PC-9 (cell line): ENCODE data around the gene NUTF2. TPM values are rescaled to one million over a fixed set of nuclear protein-coding genes. Genes with fewer than 3 reads are reported as not detected.
A peak's percentile ranks its signal among the peaks of the same experiment; 100 is the strongest.
"Not testable (repeated sequence)": the region's sequence is repeated elsewhere in the genome, so short reads cannot be mapped to it uniquely, and the experiment has no call there.

ENCODE experiments used
- BruUV-seq: library from RNA; stranded (reverse); fragments of 400-500 nt; replicated peaks from 2 replicates; lab custom pipeline; 2021; lab: Mats Ljungman, UMichigan
- CTCF ChIA-PET: fragments of 300-600 bp; sonication (Branson Sonifier 250); formaldehyde crosslinking; loops from one replicate; lab custom pipeline; 2022; ENCODE audit warnings: antibody characterized with exemption; lab: Charles Lee
- POLR2A ChIA-PET: fragments of 300-600 bp; sonication (Branson Sonifier 250); formaldehyde crosslinking; loops from one replicate; lab custom pipeline; 2022; ENCODE audit warnings: antibody characterized with exemption; ENCODE audit not compliant: unreplicated experiment; lab: Charles Lee
- DNase-seq, 2 experiments: peaks; one replicate each; pipeline versions ENCODE4 v3.0.0 to v3.0.0-alpha.2; 2015 to 2022; ENCODE audit warnings: mixed read lengths in 1 of 2
- H2AFZ ChIP-seq: fragments of 200-600 bp; sonication (generic); 2 replicates; pipeline ENCODE4 v1.8.1; 2017; ENCODE audit warnings: antibody characterized with exemption
- H3F3A ChIP-seq: fragments of 200-600 bp; sonication (generic); 2 replicates; pipeline ENCODE4 v1.8.1; 2017; ENCODE audit warnings: antibody characterized with exemption, mild to moderate bottlenecking, low read depth; ENCODE audit not compliant: insufficient read depth
- H3K27ac ChIP-seq: fragments of 200-600 bp; sonication (generic); 2 replicates; pipeline ENCODE4 v1.6.1; 2016; ENCODE audit warnings: mixed run types
- H3K27me3 ChIP-seq: fragments of 200-600 bp; sonication (generic); 2 replicates; pipeline ENCODE4 v1.6.1; 2016; ENCODE audit warnings: low read depth, mixed run types; ENCODE audit not compliant: insufficient read depth
- H3K36me3 ChIP-seq: fragments of 200-600 bp; sonication (generic); 2 replicates; pipeline ENCODE4 v1.6.1; 2016; ENCODE audit warnings: low read depth, mixed run types
- H3K4me1 ChIP-seq: fragments of 200-600 bp; sonication (generic); replicated peaks from 2 replicates; pipeline ENCODE4 v1.6.1; 2016; ENCODE audit warnings: mixed run types; ENCODE audit not compliant: insufficient read depth
- H3K4me2 ChIP-seq: fragments of 200-600 bp; sonication (generic); 2 replicates; pipeline ENCODE4 v1.6.1; 2017; ENCODE audit warnings: mixed run types
- H3K4me3 ChIP-seq: fragments of 200-600 bp; sonication (generic); 2 replicates; pipeline ENCODE4 v1.6.1; 2016; ENCODE audit warnings: mixed run types
- H3K79me2 ChIP-seq: fragments of 200-600 bp; sonication (generic); 2 replicates; pipeline ENCODE4 v1.6.1; 2017; ENCODE audit warnings: low read depth, mixed run types
- H3K9me2 ChIP-seq: fragments of 200-600 bp; sonication (generic); 2 replicates; pipeline ENCODE4 v1.8.1; 2017; ENCODE audit warnings: mild to moderate bottlenecking; ENCODE audit not compliant: insufficient read depth
- H3K9me3 ChIP-seq: fragments of 200-600 bp; sonication (generic); 2 replicates; pipeline ENCODE4 v1.8.1; 2016; ENCODE audit warnings: low read depth; ENCODE audit not compliant: insufficient read depth
- H4K20me1 ChIP-seq: fragments of 200-600 bp; sonication (generic); 2 replicates; pipeline ENCODE4 v1.8.1; 2017; ENCODE audit not compliant: insufficient read depth
- EZH2 ChIP-seq: fragments of 200-600 bp; sonication (generic); IDR thresholded peaks from 2 replicates; pipeline ENCODE4 v1.8.0; 2017; ENCODE audit warnings: antibody characterized with exemption, low read depth
- intact Hi-C: fragments of 100-400 bp; cut with micrococcal nuclease; formaldehyde crosslinking; loops from one replicate; pipeline ENCODE4 v1.10.0; 2022; ENCODE audit not compliant: unreplicated experiment
- total RNA-seq: library from RNA; stranded (reverse); gene quantifications from 2 replicates; pipeline ENCODE4 v1.2.3, GENCODE V29; 2021
- TF ChIP-seq, protein P1 (sequence below): fragments of 200-600 bp; sonication (generic); conservative IDR thresholded peaks from 2 replicates; pipeline ENCODE4 v1.6.1; 2017; ENCODE audit warnings: mixed run types, antibody characterized with exemption, mild to moderate bottlenecking, moderate library complexity

Gene NUTF2
- total RNA-seq, 1 experiment from 2014 or later, result 147 TPM

GRCh38 chr16:67860589-67861398 lies 14.1 kb downstream of the NUTF2 start:
- no TSS peak for BruUV-seq
- intact Hi-C loops, result loop anchor here (2.0 kb wide), 1 partner anchor 14 kb away; the partner anchor contains the start of genes CENPT and NUTF2
- POLR2A ChIA-PET, result interaction anchor here (0.6 to 0.7 kb wide), 3 partner anchors 16 to 201 kb away, joined by 3 to 4 read pairs (median 3); partner anchors contain the start of genes ACD and RANBP10
- no peak overlapping the region for H2AFZ ChIP-seq
- CTCF ChIA-PET, result no interaction called here
- peaks cover 46% of the 10 kb centered on the region for H3F3A ChIP-seq
- peaks cover 91% of the 10 kb centered on the region for H4K20me1 ChIP-seq
- H3K27ac ChIP-seq, result peak overlapping the region; percentile 36
- no peak for TF ChIP-seq EZH2
- TF ChIP-seq, protein P1, sequence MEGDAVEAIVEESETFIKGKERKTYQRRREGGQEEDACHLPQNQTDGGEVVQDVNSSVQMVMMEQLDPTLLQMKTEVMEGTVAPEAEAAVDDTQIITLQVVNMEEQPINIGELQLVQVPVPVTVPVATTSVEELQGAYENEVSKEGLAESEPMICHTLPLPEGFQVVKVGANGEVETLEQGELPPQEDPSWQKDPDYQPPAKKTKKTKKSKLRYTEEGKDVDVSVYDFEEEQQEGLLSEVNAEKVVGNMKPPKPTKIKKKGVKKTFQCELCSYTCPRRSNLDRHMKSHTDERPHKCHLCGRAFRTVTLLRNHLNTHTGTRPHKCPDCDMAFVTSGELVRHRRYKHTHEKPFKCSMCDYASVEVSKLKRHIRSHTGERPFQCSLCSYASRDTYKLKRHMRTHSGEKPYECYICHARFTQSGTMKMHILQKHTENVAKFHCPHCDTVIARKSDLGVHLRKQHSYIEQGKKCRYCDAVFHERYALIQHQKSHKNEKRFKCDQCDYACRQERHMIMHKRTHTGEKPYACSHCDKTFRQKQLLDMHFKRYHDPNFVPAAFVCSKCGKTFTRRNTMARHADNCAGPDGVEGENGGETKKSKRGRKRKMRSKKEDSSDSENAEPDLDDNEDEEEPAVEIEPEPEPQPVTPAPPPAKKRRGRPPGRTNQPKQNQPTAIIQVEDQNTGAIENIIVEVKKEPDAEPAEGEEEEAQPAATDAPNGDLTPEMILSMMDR, result no peak
- H3K4me2 ChIP-seq, result peak overlapping the region; percentile 50
- no peak overlapping the region for H3K4me3 ChIP-seq
- peaks cover 49% of the 10 kb centered on the region for H3K4me1 ChIP-seq
- H3K27me3 ChIP-seq, result no peaks in the 10 kb centered on the region
- H3K9me2 ChIP-seq, result no peaks in the 10 kb centered on the region
- DNase-seq, result peak in 1 of 2 experiments; percentile 79
- H3K9me3 ChIP-seq, result no peaks in the 10 kb centered on the region
- H3K36me3 ChIP-seq, result peaks cover 23% of the 10 kb centered on the region
- H3K79me2 ChIP-seq, result peaks cover 81% of the 10 kb centered on the region

- Histone ChIP-seq H3K4me2 (no peak overlapping the region), H3K9me3 (no peaks in the 10 kb centered on the region), H3K4me3 (no peak overlapping the region), H3K36me3 (peaks cover 23% of the 10 kb centered on the region), H2AFZ (no peak overlapping the region), H4K20me1 (peaks cover 89% of the 10 kb centered on the region), H3F3A (peaks cover 36% of the 10 kb centered on the region), H3K4me1 (peaks cover 38% of the 10 kb centered on the region), H3K27me3 (no peaks in the 10 kb centered on the region), H3K27ac (no peak overlapping the region), H3K79me2 (peaks cover 70% of the 10 kb centered on the region), H3K9me2 (no peaks in the 10 kb centered on the region)
- ChIA-PET POLR2A (no interaction called here), CTCF (no interaction called here)
- TF ChIP-seq EZH2, result no peak
- TF ChIP-seq, protein P1, result no peak
- no peak for DNase-seq
- intact Hi-C loops, result loop anchor here (2.0 kb wide), 1 partner anchor 15 kb away; the partner anchor contains the start of genes CENPT and NUTF2
- BruUV-seq, result no TSS peak
Observed at GRCh38 chr16:67861877-67862276, 15.1 kb downstream of the NUTF2 start.

DNA sequence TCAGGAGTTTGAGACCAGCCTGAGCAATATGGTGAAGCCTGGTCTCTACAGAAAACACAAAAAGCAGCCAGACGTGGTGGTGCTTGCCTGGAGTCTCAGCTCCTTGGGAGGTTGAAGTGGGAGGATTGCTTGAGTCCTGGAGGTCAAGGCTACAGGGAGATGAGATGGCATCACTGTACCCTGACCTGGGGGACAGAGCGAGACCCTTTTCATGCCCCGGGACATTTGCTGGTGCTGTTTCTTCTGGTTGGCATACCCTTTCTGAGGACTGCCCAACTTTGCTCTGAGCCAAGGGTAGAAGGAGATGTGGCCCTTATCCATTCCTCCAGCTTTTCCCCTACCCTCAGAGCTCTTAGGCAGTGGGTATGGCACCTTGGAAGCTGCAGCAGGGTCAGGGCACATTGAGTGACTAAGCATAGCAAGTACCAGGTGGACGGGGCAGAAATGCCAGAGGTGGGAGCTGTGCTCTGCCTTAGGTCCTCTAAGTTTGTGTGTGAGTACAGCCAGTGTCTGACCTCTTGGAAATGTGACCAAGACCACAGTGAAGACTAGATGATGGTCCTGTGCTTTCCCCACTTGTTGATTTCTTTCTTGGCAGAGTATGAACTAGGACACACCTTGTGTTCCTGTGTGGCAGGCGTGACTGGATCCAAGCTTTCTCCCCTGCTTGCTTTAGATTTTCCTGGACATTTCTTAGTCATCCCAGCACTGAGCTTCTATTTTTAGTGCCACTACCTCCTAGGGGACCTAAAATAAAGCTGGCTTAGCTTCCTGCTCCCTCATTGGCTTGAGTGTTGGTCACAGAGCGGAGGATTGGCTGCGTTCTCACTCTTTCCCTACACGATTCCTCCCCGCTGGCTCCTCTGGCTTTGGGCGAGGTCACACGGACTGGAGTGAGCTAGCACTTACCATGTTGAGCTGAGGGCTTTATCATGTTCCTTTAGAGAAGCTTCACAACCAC lies 16.2 kb downstream of the NUTF2 start:
- Histone ChIP-seq H3K4me2 (no peak overlapping the region), H3K36me3 (peaks cover 29% of the 10 kb centered on the region)

DNA sequence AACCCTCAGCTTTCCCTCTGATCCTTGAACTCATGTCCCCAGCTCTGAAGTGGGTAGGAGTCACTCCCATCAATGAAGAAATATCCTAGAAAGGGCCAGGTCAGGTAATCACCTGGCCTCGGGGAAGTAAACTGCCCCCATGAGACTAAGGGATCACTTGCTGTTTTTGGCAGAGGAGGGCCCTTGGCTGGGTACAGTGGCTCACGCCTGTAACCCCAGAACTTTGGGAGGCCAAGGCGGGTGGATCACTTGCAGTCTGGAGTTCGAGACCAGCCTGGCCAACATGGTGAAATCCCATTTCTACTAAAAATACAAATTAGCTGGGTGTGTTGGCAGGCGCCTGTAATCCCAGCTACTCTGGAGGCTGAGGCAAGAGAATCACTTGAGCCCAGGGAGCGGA lies 17.3 kb downstream of the NUTF2 start:
- H3K4me3 ChIP-seq, POLR2A ChIA-PET, H2AFZ ChIP-seq, intact Hi-C loops, DNase-seq, H3K27me3 ChIP-seq, BruUV-seq, H3K9me3 ChIP-seq, H3K9me2 ChIP-seq, H3K27ac ChIP-seq, H3K4me2 ChIP-seq: not testable (repeated sequence)
- peaks cover 18% of the 10 kb centered on the region for H3K4me1 ChIP-seq
- H3K36me3 ChIP-seq, result peaks cover 29% of the 10 kb centered on the region
- CTCF ChIA-PET, result interaction anchor here (0.5 to 0.6 kb wide), 2 partner anchors 80 to 514 kb away, joined by 4 to 5 read pairs; no protein-coding TSS in a partner anchor
- peaks cover 56% of the 10 kb centered on the region for H3K79me2 ChIP-seq
- peaks cover 79% of the 10 kb centered on the region for H4K20me1 ChIP-seq
- peaks cover 31% of the 10 kb centered on the region for H3F3A ChIP-seq

More for the DNA sequence above, 16.2 kb downstream of the NUTF2 start:
- ChIA-PET POLR2A (interaction anchor here (0.6 kb wide), 2 partner anchors 213 to 368 kb away, joined by 6 to 8 read pairs; no protein-coding TSS in a partner anchor), CTCF (interaction anchor here (0.5 to 0.6 kb wide), 2 partner anchors 79 to 516 kb away, joined by 4 to 5 read pairs; no protein-coding TSS in a partner anchor)
- H4K20me1 ChIP-seq, result peaks cover 90% of the 10 kb centered on the region
- peaks cover 37% of the 10 kb centered on the region for H3F3A ChIP-seq
- H2AFZ ChIP-seq, result no peak overlapping the region
- H3K4me1 ChIP-seq, result peaks cover 29% of the 10 kb centered on the region
- no peaks in the 10 kb centered on the region for H3K9me2 ChIP-seq
- intact Hi-C loops, result no loop called here
- H3K79me2 ChIP-seq, result peaks cover 67% of the 10 kb centered on the region
- no TSS peak for BruUV-seq
- no peak overlapping the region for H3K27ac ChIP-seq
- TF ChIP-seq, protein P1, result no peak
- TF ChIP-seq EZH2, result no peak
- DNase-seq, result no peak
- H3K9me3 ChIP-seq, result no peaks in the 10 kb centered on the region
- H3K27me3 ChIP-seq, result no peaks in the 10 kb centered on the region
- no peak overlapping the region for H3K4me3 ChIP-seq
